Measurements from ENCODE around the gene GRN. TPM values are rescaled to one million over a fixed set of nuclear protein-coding genes. Genes with fewer than 3 reads are reported as not detected.

The GRN gene
- total and polyA plus RNA-seq, 8 donors: 31.8 to 644 (median 196) TPM

GRCh38 chr17:44372036-44372435, 26.9 kb downstream of the GRN start:
- intact Hi-C loops (cut with DNase I; ENCODE audit: low total_unique reads): no loop called here
- no peaks in the 10 kb centered on the region for H3K9me3 ChIP-seq
- H3K4me1 ChIP-seq: peaks cover 8 to 26% (median 16%) of the 10 kb centered on the region in 4 donors
- H3K36me3 ChIP-seq: no peaks in the 10 kb centered on the region
- 74 to 84% (median 79%) methylated on average over 10 of the region's 10 CpGs for WGBS, 5 donors
- peaks cover 0 to 64% (median 12%) of the 10 kb centered on the region in 3 donors for H3K27me3 ChIP-seq
- TF ChIP-seq EP300 (IDR thresholded peaks at IDR 0.05) (no peak), CTCF (IDR thresholded peaks at IDR 0.05) (no peak), POLR2AphosphoS5 (IDR thresholded peaks at IDR 0.05) (no peak), POLR2A (IDR thresholded peaks at IDR 0.05) (no peak)
- no peak overlapping the region for H3K4me3 ChIP-seq
- no peak overlapping the region for H3K27ac ChIP-seq
- no peak for DNase-seq

GRCh38 chr17:44374306-44375195, 29.4 kb downstream of the GRN start:
- H3K36me3 ChIP-seq: no peaks in the 10 kb centered on the region
- no peak overlapping the region for H3K27ac ChIP-seq
- peaks cover 0 to 53% (median 5%) of the 10 kb centered on the region in 3 donors for H3K27me3 ChIP-seq
- 21 to 44% (median 25%) methylated on average over 11 to 31 of the region's 31 CpGs for WGBS, 5 donors
- peaks cover 8 to 26% (median 16%) of the 10 kb centered on the region in 4 donors for H3K4me1 ChIP-seq
- no peaks in the 10 kb centered on the region for H3K9me3 ChIP-seq
- intact Hi-C loops (cut with DNase I; ENCODE audit: low total_unique reads): no loop called here
- DNase-seq: peak in 1 of 2 donors; percentile 89
- TF ChIP-seq EP300 (IDR thresholded peaks at IDR 0.05) (no peak), CTCF (IDR thresholded peaks at IDR 0.05) (no peak), POLR2AphosphoS5 (IDR thresholded peaks at IDR 0.05) (no peak), POLR2A (IDR thresholded peaks at IDR 0.05) (no peak)
- H3K4me3 ChIP-seq: peak overlapping the region in 1 of 4 donors; percentile 16

- no peak for DNase-seq
- Histone ChIP-seq H3K4me3 (peak overlapping the region in 1 of 4 donors; percentile 16), H3K27ac (no peak overlapping the region), H3K9me3 (no peaks in the 10 kb centered on the region), H3K36me3 (no peaks in the 10 kb centered on the region), H3K27me3 (peaks cover 0 to 44% (median 2%) of the 10 kb centered on the region in 3 donors), H3K4me1 (peaks cover 8 to 26% (median 16%) of the 10 kb centered on the region in 4 donors)
- TF ChIP-seq CTCF (IDR thresholded peaks at IDR 0.05) (no peak), POLR2AphosphoS5 (IDR thresholded peaks at IDR 0.05) (no peak), EP300 (IDR thresholded peaks at IDR 0.05) (no peak), POLR2A (IDR thresholded peaks at IDR 0.05) (no peak)
- intact Hi-C loops (cut with DNase I; ENCODE audit: low total_unique reads): no loop called here
- WGBS, 5 donors: 40 to 53% (median 52%) methylated on average over 13 to 22 of the region's 22 CpGs
Observed at GRCh38 chr17:44375196-44376017, 30.3 kb downstream of the GRN start.

GRCh38 chr17:44376124-44376523, 31.0 kb downstream of the GRN start:
- H3K4me1 ChIP-seq: peaks cover 8 to 26% (median 16%) of the 10 kb centered on the region in 4 donors
- H3K27me3 ChIP-seq: peaks cover 0 to 38% (median 0%) of the 10 kb centered on the region in 3 donors
- WGBS, 5 donors: 8 to 23% (median 16%) methylated on average over 5 of the region's 5 CpGs
- H3K4me3 ChIP-seq: no peak overlapping the region
- no peak overlapping the region for H3K27ac ChIP-seq
- H3K9me3 ChIP-seq: no peaks in the 10 kb centered on the region
- intact Hi-C loops (cut with DNase I; ENCODE audit: low total_unique reads): no loop called here
- TF ChIP-seq CTCF (IDR thresholded peaks at IDR 0.05) (peak in 1 of 7 experiments; percentile 9), EP300 (IDR thresholded peaks at IDR 0.05) (no peak), POLR2AphosphoS5 (IDR thresholded peaks at IDR 0.05) (no peak), POLR2A (IDR thresholded peaks at IDR 0.05) (no peak)
- peak in 1 of 2 donors; percentile 82 for DNase-seq
- H3K36me3 ChIP-seq: no peaks in the 10 kb centered on the region
